ENCODE measurements around the gene ENAH.

GRCh38 chr1:225485991-225486530, 166.9 kb downstream of the ENAH start:
- no peak for TF ChIP-seq CTCF (IDR thresholded peaks at IDR 0.05; ENCODE audit: insufficient read depth, low read length)
- TF ChIP-seq POLR2AphosphoS5 (IDR thresholded peaks at IDR 0.05; ENCODE audit: low read depth): no peak
- TF ChIP-seq REST (IDR thresholded peaks at IDR 0.05; ENCODE audit: insufficient replicate concordance, low read depth): no peak
- no peak for TF ChIP-seq GABPA (IDR thresholded peaks at IDR 0.05; ENCODE audit: low read depth)
- TF ChIP-seq SPI1 (IDR thresholded peaks at IDR 0.05; ENCODE audit: borderline replicate concordance, low read depth): no peak

Data from HL-60 (cell line).